ENCODE measurements around the gene SYT2. TPM values are rescaled to one million over a fixed set of nuclear protein-coding genes. Genes with fewer than 3 reads are reported as not detected.

Gene SYT2
- not detected for polyA plus RNA-seq (2012; ENCODE audit: insufficient read length, low read depth)

DNA sequence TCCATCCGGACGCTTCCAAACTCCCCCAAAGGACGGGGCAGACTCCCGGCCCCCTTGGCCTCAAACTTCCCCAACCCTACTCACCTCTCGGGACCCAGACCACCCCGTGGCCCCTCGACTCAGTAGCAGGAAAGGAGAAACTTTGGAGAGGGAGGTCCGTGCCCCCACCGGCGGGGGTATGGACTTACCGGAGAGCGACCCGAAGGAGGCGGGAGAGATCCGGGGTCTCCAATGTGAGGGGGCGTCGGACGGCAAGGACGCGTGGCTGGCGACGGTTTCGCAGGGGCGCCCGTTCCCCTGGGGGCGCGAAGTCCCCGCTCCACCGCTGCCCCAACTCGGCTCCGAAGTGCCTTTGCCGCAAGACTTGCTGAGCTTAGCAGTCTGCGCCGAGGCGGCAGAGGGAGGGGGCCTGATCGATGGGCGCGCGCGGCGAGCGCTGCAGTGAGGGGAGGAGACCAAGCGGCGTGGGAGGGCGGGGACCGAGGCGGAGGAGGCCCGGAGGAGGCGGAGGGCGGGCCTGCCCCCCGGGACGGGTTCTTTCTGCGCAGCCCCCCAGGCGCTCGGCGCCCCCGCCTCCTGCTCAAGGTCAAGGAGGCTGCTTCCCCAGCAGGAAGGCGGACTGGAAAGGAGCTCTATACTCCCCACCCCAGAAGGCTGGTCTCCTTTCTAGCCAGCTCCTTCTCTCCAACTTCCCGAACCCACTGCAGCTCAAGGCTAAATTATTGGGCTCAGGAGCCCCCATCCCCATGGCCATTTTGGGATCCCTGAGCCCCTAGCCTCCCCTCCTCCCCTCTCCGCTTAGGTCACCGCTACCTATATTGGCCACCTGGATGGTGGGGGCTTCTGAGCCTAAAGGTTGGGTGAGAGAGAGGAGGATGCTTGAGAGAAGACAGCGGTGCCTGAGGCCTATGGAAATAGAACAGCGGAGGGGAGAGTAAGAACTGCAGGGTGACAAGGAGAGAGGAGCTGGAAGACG, at the start of gene SYT2:
TSS of gene SYT2 (minus strand) at position 385 of the 976 bp plus-strand sequence. CDS start 104,682 bp downstream, outside the sequence.
- TF ChIP-seq TAF1 (IDR thresholded peaks at IDR 0.05; ENCODE audit: borderline replicate concordance, insufficient read depth, low read length) (no peak), SIN3A (IDR thresholded peaks at IDR 0.05; ENCODE audit: borderline replicate concordance, insufficient read depth, low read length) (no peak), POLR2AphosphoS5 (IDR thresholded peaks at IDR 0.05; ENCODE audit: low read depth, low read length) (no peak), FOXP2 (optimal IDR thresholded peaks at IDR 0.05; ENCODE audit: borderline replicate concordance, extremely low read depth, extremely low read length, insufficient read depth) (no peak)
- TF ChIP-seq, protein P1, sequence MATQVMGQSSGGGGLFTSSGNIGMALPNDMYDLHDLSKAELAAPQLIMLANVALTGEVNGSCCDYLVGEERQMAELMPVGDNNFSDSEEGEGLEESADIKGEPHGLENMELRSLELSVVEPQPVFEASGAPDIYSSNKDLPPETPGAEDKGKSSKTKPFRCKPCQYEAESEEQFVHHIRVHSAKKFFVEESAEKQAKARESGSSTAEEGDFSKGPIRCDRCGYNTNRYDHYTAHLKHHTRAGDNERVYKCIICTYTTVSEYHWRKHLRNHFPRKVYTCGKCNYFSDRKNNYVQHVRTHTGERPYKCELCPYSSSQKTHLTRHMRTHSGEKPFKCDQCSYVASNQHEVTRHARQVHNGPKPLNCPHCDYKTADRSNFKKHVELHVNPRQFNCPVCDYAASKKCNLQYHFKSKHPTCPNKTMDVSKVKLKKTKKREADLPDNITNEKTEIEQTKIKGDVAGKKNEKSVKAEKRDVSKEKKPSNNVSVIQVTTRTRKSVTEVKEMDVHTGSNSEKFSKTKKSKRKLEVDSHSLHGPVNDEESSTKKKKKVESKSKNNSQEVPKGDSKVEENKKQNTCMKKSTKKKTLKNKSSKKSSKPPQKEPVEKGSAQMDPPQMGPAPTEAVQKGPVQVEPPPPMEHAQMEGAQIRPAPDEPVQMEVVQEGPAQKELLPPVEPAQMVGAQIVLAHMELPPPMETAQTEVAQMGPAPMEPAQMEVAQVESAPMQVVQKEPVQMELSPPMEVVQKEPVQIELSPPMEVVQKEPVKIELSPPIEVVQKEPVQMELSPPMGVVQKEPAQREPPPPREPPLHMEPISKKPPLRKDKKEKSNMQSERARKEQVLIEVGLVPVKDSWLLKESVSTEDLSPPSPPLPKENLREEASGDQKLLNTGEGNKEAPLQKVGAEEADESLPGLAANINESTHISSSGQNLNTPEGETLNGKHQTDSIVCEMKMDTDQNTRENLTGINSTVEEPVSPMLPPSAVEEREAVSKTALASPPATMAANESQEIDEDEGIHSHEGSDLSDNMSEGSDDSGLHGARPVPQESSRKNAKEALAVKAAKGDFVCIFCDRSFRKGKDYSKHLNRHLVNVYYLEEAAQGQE (IDR thresholded peaks at IDR 0.05; ENCODE audit: insufficient read depth in 1 of 2, low read depth in 2 of 2, low read length in 2 of 2), result no peak

DNA sequence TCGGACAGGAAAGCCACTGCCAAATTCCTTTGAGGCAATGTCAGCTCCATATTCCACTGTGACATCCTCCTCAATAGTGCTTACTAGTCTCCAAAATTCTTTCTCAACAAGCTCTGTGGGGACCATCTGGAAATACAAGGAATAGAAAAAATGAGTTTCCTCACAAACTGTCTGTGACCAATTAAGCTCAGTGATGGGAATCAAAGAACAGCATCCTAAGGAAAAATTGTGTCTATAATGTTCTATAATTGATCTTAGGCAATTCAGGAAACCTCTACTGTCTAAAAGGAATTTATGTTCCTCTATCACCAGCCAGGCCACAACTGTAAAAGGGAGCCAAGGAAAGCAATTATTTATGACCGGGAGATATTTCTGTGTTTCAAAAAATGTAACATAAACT, 46.1 kb upstream of the SYT2 start:
- no peak for TF ChIP-seq FOXP2 (optimal IDR thresholded peaks at IDR 0.05; ENCODE audit: borderline replicate concordance, extremely low read depth, extremely low read length, insufficient read depth)
- TF ChIP-seq, protein P1 (IDR thresholded peaks at IDR 0.05; ENCODE audit: insufficient read depth in 1 of 2, low read depth in 2 of 2, low read length in 2 of 2), result no peak
- TF ChIP-seq SIN3A (IDR thresholded peaks at IDR 0.05; ENCODE audit: borderline replicate concordance, insufficient read depth, low read length), result no peak
- no peak for TF ChIP-seq TAF1 (IDR thresholded peaks at IDR 0.05; ENCODE audit: borderline replicate concordance, insufficient read depth, low read length)
- no peak for TF ChIP-seq POLR2AphosphoS5 (IDR thresholded peaks at IDR 0.05; ENCODE audit: low read depth, low read length)

DNA sequence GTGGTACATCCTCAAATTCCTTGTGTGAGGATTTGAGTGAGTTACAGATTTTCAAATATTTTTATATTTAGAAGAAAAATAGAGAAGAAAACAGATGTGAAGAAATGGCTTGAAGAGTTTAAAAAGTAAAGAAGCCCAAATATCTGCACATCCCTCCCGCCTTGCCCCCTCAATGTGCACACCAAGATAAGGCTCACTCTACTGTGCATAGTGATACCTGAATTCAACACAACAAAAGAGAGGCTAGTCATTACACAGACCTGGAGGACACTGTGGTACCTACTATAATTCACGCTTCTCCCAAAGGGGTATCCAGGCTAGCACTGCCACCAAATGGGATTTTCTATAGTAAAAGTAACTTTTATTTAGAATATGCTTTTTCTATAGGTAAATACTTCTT, 44.0 kb upstream of the SYT2 start:
- TF ChIP-seq TAF1 (IDR thresholded peaks at IDR 0.05; ENCODE audit: borderline replicate concordance, insufficient read depth, low read length) (no peak), POLR2AphosphoS5 (IDR thresholded peaks at IDR 0.05; ENCODE audit: low read depth, low read length) (no peak), SIN3A (IDR thresholded peaks at IDR 0.05; ENCODE audit: borderline replicate concordance, insufficient read depth, low read length) (no peak), FOXP2 (optimal IDR thresholded peaks at IDR 0.05; ENCODE audit: borderline replicate concordance, extremely low read depth, extremely low read length, insufficient read depth) (no peak)
- TF ChIP-seq, protein P1 (IDR thresholded peaks at IDR 0.05; ENCODE audit: insufficient read depth in 1 of 2, low read depth in 2 of 2, low read length in 2 of 2), result no peak

DNA sequence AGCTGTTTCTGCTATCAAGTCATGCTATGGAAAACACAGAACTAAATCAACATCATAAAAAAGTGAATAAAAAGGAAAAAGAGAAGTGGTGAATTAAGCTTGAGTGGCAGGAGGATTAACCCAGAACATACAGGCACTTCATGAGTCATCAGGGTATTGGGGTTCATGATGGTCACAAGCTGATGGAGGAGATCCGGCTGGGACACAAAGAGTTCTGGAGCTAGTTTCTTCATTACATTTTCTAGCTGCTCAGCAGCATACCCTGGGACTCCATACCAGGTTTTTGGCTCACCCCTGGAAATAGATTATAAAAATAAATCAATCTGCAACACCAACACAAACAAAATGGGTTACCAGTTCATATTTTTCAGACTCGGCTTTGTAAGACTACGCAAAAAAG, 42.5 kb upstream of the SYT2 start:
- no peak for TF ChIP-seq TAF1 (IDR thresholded peaks at IDR 0.05; ENCODE audit: borderline replicate concordance, insufficient read depth, low read length)
- no peak for TF ChIP-seq FOXP2 (optimal IDR thresholded peaks at IDR 0.05; ENCODE audit: borderline replicate concordance, extremely low read depth, extremely low read length, insufficient read depth)
- TF ChIP-seq POLR2AphosphoS5 (IDR thresholded peaks at IDR 0.05; ENCODE audit: low read depth, low read length), result no peak

DNA sequence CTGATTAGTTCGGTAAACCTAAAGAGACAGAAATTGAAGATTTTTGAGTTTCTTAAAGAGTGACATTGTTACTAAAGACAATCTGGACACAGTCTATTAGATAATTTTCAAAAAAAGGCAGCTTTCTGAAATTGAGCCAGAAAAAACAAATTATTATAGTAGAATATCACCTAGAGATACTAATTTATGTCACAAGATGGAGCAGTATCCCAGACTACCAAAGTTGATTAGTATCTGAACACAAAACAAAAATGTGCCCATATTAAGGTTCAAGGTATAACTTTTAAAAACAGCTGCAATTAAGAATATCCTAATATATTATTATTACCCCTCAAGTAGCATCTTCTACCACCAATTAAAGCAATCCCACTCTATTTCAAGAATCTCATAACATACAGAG, 40.5 kb upstream of the SYT2 start:
- TF ChIP-seq, protein P1 (IDR thresholded peaks at IDR 0.05; ENCODE audit: insufficient read depth in 1 of 2, low read depth in 2 of 2, low read length in 2 of 2), result no peak
- no peak for TF ChIP-seq FOXP2 (optimal IDR thresholded peaks at IDR 0.05; ENCODE audit: borderline replicate concordance, extremely low read depth, extremely low read length, insufficient read depth)
- TF ChIP-seq TAF1 (IDR thresholded peaks at IDR 0.05; ENCODE audit: borderline replicate concordance, insufficient read depth, low read length), result no peak
- TF ChIP-seq SIN3A (IDR thresholded peaks at IDR 0.05; ENCODE audit: borderline replicate concordance, insufficient read depth, low read length), result no peak
- no peak for TF ChIP-seq POLR2AphosphoS5 (IDR thresholded peaks at IDR 0.05; ENCODE audit: low read depth, low read length)

Measured in PFSK-1 (cell line).